Gastrocnemius medialis (tissue), 4 donors: ENCODE data around the gene SLC5A6.

Experiments
- CTCF ChIP-seq, 5 experiments: fragments of 450-650 bp in 3 of 5; fragments of 200-600 bp in 2 of 5; sonication (generic) in 2 of 5; IDR thresholded peaks in 4 of 5; conservative IDR thresholded peaks in 1 of 5; 1 replicate in 4 of 5; 2 replicates in 1 of 5; pipeline ENCODE4 v1.5.1; 2016 to 2019; ENCODE audit warnings: antibody characterized with exemption in 5 of 5, mild to moderate bottlenecking in 3 of 5, moderate library complexity in 3 of 5
- POLR2A ChIP-seq, 2 donors: fragments of 450-650 bp; IDR thresholded peaks; one replicate each; pipeline ENCODE4 v1.6.1; 2017; ENCODE audit warnings: antibody characterized with exemption in 2 of 2, mild to moderate bottlenecking in 2 of 2, moderate library complexity in 2 of 2

GRCh38 chr2:27219091-27219490, 7.0 kb upstream of the SLC5A6 start:
- no peak for TF ChIP-seq CTCF (IDR thresholded peaks at IDR 0.05 in 4 of 5, conservative IDR thresholded peaks at IDR 0.05 in 1 of 5)
- no peak for TF ChIP-seq POLR2A (IDR thresholded peaks at IDR 0.05)
